ENCODE measurements around the gene CCK. TPM values are rescaled to one million over a fixed set of nuclear protein-coding genes. Genes with fewer than 3 reads are reported as not detected.
A peak's percentile ranks its signal among the peaks of the same experiment; 100 is the strongest.

CCK gene
- total and polyA plus RNA-seq, 2 experiments from 2014 or later: 3.1 to 4.2 TPM

- peak; percentile 86 for TF ChIP-seq REST (IDR thresholded peaks at IDR 0.05; ENCODE audit: unreplicated experiment)
These were observed 34.0 kb upstream of the CCK start (continued) for GRCh38 chr3:42300013-42300412.

- DNase-seq (ENCODE audit: low spot score) (no peak), ATAC-seq (no peak)
- Mint-ChIP-seq H3K4me3 (no peak overlapping the region), H3K27me3 (ENCODE audit: insufficient read depth, low read depth, poor library complexity) (no peaks in the 10 kb centered on the region), H3K27ac (no peak overlapping the region), H3K36me3 (ENCODE audit: low read depth) (no peaks in the 10 kb centered on the region), H3K4me1 (no peaks in the 10 kb centered on the region; the same call in 1 of the 3 replicates), H3K9me3 (0 out of 3 replicates have a peak, but pooled peaks cover 3% of the 10 kb centered on the region)
- no peaks in the 10 kb centered on the region for H3F3A ChIP-seq (replicated peaks; ENCODE audit: low read depth)
- no peaks in the 10 kb centered on the region for H3K4me1 ChIP-seq (ENCODE audit: insufficient read depth)
- H3K36me3 ChIP-seq (ENCODE audit: insufficient read depth): no peaks in the 10 kb centered on the region
- no peaks in the 10 kb centered on the region; the same call in 1 of the 2 replicates for H4K20me1 ChIP-seq (replicated peaks; ENCODE audit: insufficient read depth)
- no peak overlapping the region for H3K27ac ChIP-seq (ENCODE audit: low read depth)
- no peak overlapping the region for H3K4me3 ChIP-seq
- no peak overlapping the region for H3K4me2 ChIP-seq
- no peak overlapping the region for H2AFZ ChIP-seq
- H3K9me2 ChIP-seq (ENCODE audit: insufficient read depth): peaks cover 4% of the 10 kb centered on the region
- no peaks in the 10 kb centered on the region for H3K79me2 ChIP-seq (replicated peaks; ENCODE audit: insufficient read depth)
- no peaks in the 10 kb centered on the region for H3K27me3 ChIP-seq (ENCODE audit: insufficient read depth)
- TF ChIP-seq ETS1 (IDR thresholded peaks at IDR 0.05) (no peak), EZH2phosphoT487 (IDR thresholded peaks at IDR 0.05; ENCODE audit: unreplicated experiment) (no peak), POLR2AphosphoS5 (IDR thresholded peaks at IDR 0.05; ENCODE audit: low read depth) (no peak), JUNB (IDR thresholded peaks at IDR 0.05; ENCODE audit: unreplicated experiment) (no peak), NANOG (IDR thresholded peaks at IDR 0.05; ENCODE audit: borderline replicate concordance) (no peak), ZNF462 (CRISPR knock-in tag; IDR thresholded peaks at IDR 0.05) (no peak), CTCF (conservative IDR thresholded peaks at IDR 0.05; ENCODE audit: low read depth in 2 of 2) (no peak)
These were observed 32.3 kb upstream of the CCK start for GRCh38 chr3:42298259-42298658.

Data from GM23338 (cell line).